HG03045 (cell line): ENCODE measurements around the gene JMJD4.

Experiments
- ATAC-seq: cut with Tn5 transposase; IDR thresholded peaks from one replicate; pipeline ENCODE4 v1.9.1; 2021; ENCODE audit warnings: mild to moderate bottlenecking, moderate library complexity; ENCODE audit not compliant: unreplicated experiment

The JMJD4 gene

GRCh38 chr1:227753999-227754711 is 19.1 kb upstream of the JMJD4 start:
- no peak for ATAC-seq

- no peak for ATAC-seq
Measured at GRCh38 chr1:227749916-227750710, 15.0 kb upstream of the JMJD4 start.

GRCh38 chr1:227749225-227749624 is 14.1 kb upstream of the JMJD4 start:
- no peak for ATAC-seq

- no peak for ATAC-seq
Measured at GRCh38 chr1:227748496-227749182, 13.5 kb upstream of the JMJD4 start.

- ATAC-seq: no peak
Measured at GRCh38 chr1:227747948-227748495, 12.9 kb upstream of the JMJD4 start.

GRCh38 chr1:227747382-227747781 is 12.3 kb upstream of the JMJD4 start:
- ATAC-seq: no peak

GRCh38 chr1:227746676-227747075 is 11.6 kb upstream of the JMJD4 start:
- no peak for ATAC-seq

- no peak for ATAC-seq
Measured at GRCh38 chr1:227745568-227746265, 10.6 kb upstream of the JMJD4 start.

- no peak for ATAC-seq
Measured at GRCh38 chr1:227744668-227745067, 9.6 kb upstream of the JMJD4 start.

- no peak for ATAC-seq
Measured at GRCh38 chr1:227742738-227743715, 7.9 kb upstream of the JMJD4 start.

- no peak for ATAC-seq
Measured at GRCh38 chr1:227741166-227741870, 6.2 kb upstream of the JMJD4 start.

GRCh38 chr1:227740401-227740960 is 5.4 kb upstream of the JMJD4 start:
- no peak for ATAC-seq

- ATAC-seq: no peak
Measured at GRCh38 chr1:227739636-227740035, 4.5 kb upstream of the JMJD4 start.

GRCh38 chr1:227738820-227739219 is 3.7 kb upstream of the JMJD4 start:
- no peak for ATAC-seq

GRCh38 chr1:227736814-227737432 is 1.8 kb upstream of the JMJD4 start:
- no peak for ATAC-seq

- peak; percentile 42 for ATAC-seq
Measured at GRCh38 chr1:227735539-227736285, 610 bp upstream of the JMJD4 start.

GRCh38 chr1:227734546-227734855 is 601 bp downstream of the JMJD4 start:
- ATAC-seq: no peak
